DOHH2 (cell line): Measurements from ENCODE around the gene ZNF273.
"Not testable (repeated sequence)": the region's sequence is repeated elsewhere in the genome, so short reads cannot be mapped to it uniquely, and the experiment has no call there.

Experiments
- H3F3A ChIP-seq: fragments of 200-600 bp; sonication (generic), shearing (Covaris generic); 2 replicates; pipeline ENCODE4 v1.6.0; 2016; ENCODE audit warnings: antibody characterized with exemption, mild to moderate bottlenecking; ENCODE audit not compliant: control insufficient read depth, insufficient read depth
- H3K27ac ChIP-seq: fragments of 200-600 bp; sonication (generic); 2 replicates; pipeline ENCODE4 v1.5.1; 2014; ENCODE audit warnings: low read depth, mild to moderate bottlenecking, low read length, moderate library complexity
- H3K27me3 ChIP-seq: fragments of 200-600 bp; sonication (generic); 2 replicates; pipeline ENCODE4 v1.6.1; 2014; ENCODE audit warnings: mild to moderate bottlenecking, low read length, mixed read lengths; ENCODE audit not compliant: control insufficient read depth
- H3K36me3 ChIP-seq: fragments of 200-600 bp; sonication (generic); 2 replicates; pipeline ENCODE4 v1.6.1; 2014; ENCODE audit warnings: mild to moderate bottlenecking, low read length, moderate library complexity, mixed read lengths; ENCODE audit not compliant: control insufficient read depth
- H3K4me1 ChIP-seq: fragments of 200-600 bp; sonication (generic); 2 replicates; pipeline ENCODE4 v1.6.1; 2014; ENCODE audit warnings: mild to moderate bottlenecking, low read length, mixed read lengths; ENCODE audit not compliant: control insufficient read depth
- H3K4me2 ChIP-seq: fragments of 200-600 bp; sonication (generic); 2 replicates; pipeline ENCODE4 v1.6.0; 2014; ENCODE audit warnings: mild to moderate bottlenecking, low read length, moderate library complexity
- H3K4me3 ChIP-seq: fragments of 200-600 bp; sonication (generic); 2 replicates; pipeline ENCODE4 v1.5.1; 2014; ENCODE audit warnings: mild to moderate bottlenecking, low read length, mixed read lengths
- H3K79me2 ChIP-seq: fragments of 200-600 bp; sonication (generic); 2 replicates; pipeline ENCODE4 v1.6.1; 2014; ENCODE audit warnings: mild to moderate bottlenecking, low read length, mixed read lengths; ENCODE audit not compliant: control insufficient read depth
- H3K9me2 ChIP-seq: fragments of 200-600 bp; sonication (generic); replicated peaks from 2 replicates; pipeline ENCODE4 v1.6.1; 2014; ENCODE audit warnings: mild to moderate bottlenecking, low read length, mixed read lengths; ENCODE audit not compliant: control insufficient read depth
- H3K9me3 ChIP-seq: fragments of 200-600 bp; sonication (generic); 2 replicates; pipeline ENCODE4 v1.6.1; 2014; ENCODE audit warnings: antibody characterized with exemption, low read length, mixed read lengths; ENCODE audit not compliant: control insufficient read depth, insufficient read depth
- H4K20me1 ChIP-seq: fragments of 200-600 bp; sonication (generic); 2 replicates; pipeline ENCODE4 v1.6.0; 2014; ENCODE audit warnings: low read depth, mild to moderate bottlenecking, antibody characterized with exemption, low read length, moderate library complexity; ENCODE audit not compliant: control insufficient read depth, insufficient read depth
- CTCF ChIP-seq: fragments of 200-600 bp; sonication (generic); IDR thresholded peaks from one replicate; pipeline ENCODE4 v1.5.1; 2014; ENCODE audit warnings: antibody characterized with exemption, mild to moderate bottlenecking, low read depth, low read length; ENCODE audit not compliant: poor library complexity, severe bottlenecking
- EZH2phosphoT487 ChIP-seq: fragments of 200-600 bp; sonication (generic); IDR thresholded peaks from 2 replicates; pipeline ENCODE4 v1.6.1; 2017; ENCODE audit warnings: borderline replicate concordance, mild to moderate bottlenecking, antibody characterized with exemption, low read length, moderate library complexity, mixed read lengths

ZNF273 gene

GRCh38 chr7:64863021-64863420 is 40.1 kb upstream of the ZNF273 start:
- no peaks in the 10 kb centered on the region; the same call in 1 of the 2 replicates for H3K9me2 ChIP-seq
- no peak overlapping the region for H3K4me2 ChIP-seq
- H4K20me1 ChIP-seq = no peaks in the 10 kb centered on the region
- no peaks in the 10 kb centered on the region for H3K36me3 ChIP-seq
- H3K9me3 ChIP-seq = peaks cover 6% of the 10 kb centered on the region; the same call in 1 of the 2 replicates
- H3K27ac ChIP-seq = no peak overlapping the region
- no peaks in the 10 kb centered on the region for H3K4me1 ChIP-seq
- no peaks in the 10 kb centered on the region for H3K27me3 ChIP-seq
- no peaks in the 10 kb centered on the region for H3F3A ChIP-seq
- no peak overlapping the region for H3K4me3 ChIP-seq
- H3K79me2 ChIP-seq = no peaks in the 10 kb centered on the region
- TF ChIP-seq CTCF (no peak), EZH2phosphoT487 (no peak)

GRCh38 chr7:64863530-64863929 is 39.5 kb upstream of the ZNF273 start:
- not testable (repeated sequence) for H3K27me3 ChIP-seq, H3K79me2 ChIP-seq

GRCh38 chr7:64863969-64864368 is 39.1 kb upstream of the ZNF273 start:
- Histone ChIP-seq H3K27ac (no peak overlapping the region), H3K27me3 (no peaks in the 10 kb centered on the region), H3K9me2 (no peaks in the 10 kb centered on the region; the same call in 1 of the 2 replicates), H3K9me3 (peaks cover 7% of the 10 kb centered on the region; the same call in 1 of the 2 replicates), H3F3A (no peaks in the 10 kb centered on the region), H4K20me1 (no peaks in the 10 kb centered on the region), H3K4me3 (no peak overlapping the region), H3K36me3 (no peaks in the 10 kb centered on the region), H3K4me1 (no peaks in the 10 kb centered on the region), H3K4me2 (no peak overlapping the region), H3K79me2 (no peaks in the 10 kb centered on the region)
- TF ChIP-seq EZH2phosphoT487 (no peak), CTCF (no peak)

More at GRCh38 chr7:64863530-64863929, 39.5 kb upstream of the ZNF273 start:
- not testable (repeated sequence) for H3F3A ChIP-seq, H3K4me1 ChIP-seq, H3K4me3 ChIP-seq, H3K4me2 ChIP-seq, H3K36me3 ChIP-seq, H4K20me1 ChIP-seq, H3K9me3 ChIP-seq, H3K27ac ChIP-seq, H3K9me2 ChIP-seq

GRCh38 chr7:64867863-64868440 is 35.1 kb upstream of the ZNF273 start:
- H3K27me3 ChIP-seq = no peaks in the 10 kb centered on the region
- no peaks in the 10 kb centered on the region for H4K20me1 ChIP-seq
- H3K4me1 ChIP-seq = no peaks in the 10 kb centered on the region
- no peaks in the 10 kb centered on the region for H3K79me2 ChIP-seq
- no peaks in the 10 kb centered on the region for H3K36me3 ChIP-seq
- H3K9me3 ChIP-seq = peaks cover 8% of the 10 kb centered on the region; the same call in 1 of the 2 replicates
- no peaks in the 10 kb centered on the region; the same call in 1 of the 2 replicates for H3K9me2 ChIP-seq
- H3K4me2 ChIP-seq = no peak overlapping the region
- TF ChIP-seq CTCF = no peak
- H3K4me3 ChIP-seq = no peak overlapping the region
- no peak overlapping the region for H3K27ac ChIP-seq
- no peaks in the 10 kb centered on the region for H3F3A ChIP-seq
